Measurements from ENCODE around the gene WIPF1.

DNA sequence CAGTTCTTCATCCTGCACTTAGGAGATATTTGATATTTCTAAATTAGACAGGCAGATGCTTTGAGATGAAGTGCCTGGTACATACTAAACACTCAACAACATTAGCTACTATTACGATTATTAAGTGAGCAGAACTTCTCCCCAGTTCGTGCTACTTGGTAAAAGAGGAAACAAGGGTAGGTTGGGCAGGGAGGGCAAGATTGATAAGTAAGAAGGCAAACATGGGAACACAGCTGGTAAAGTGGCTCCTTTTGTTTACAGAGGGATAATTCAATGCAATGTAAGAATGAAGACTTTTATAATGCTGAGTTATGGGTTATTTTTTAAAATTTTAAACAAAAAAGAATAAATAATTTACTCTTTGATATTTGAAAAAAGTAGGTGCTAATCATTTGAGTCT is 15.9 kb upstream of the WIPF1 start:
- TF ChIP-seq EZH2 (optimal IDR thresholded peaks at IDR 0.05; ENCODE audit: low read depth, low read length): no peak
- TF ChIP-seq, protein P1, sequence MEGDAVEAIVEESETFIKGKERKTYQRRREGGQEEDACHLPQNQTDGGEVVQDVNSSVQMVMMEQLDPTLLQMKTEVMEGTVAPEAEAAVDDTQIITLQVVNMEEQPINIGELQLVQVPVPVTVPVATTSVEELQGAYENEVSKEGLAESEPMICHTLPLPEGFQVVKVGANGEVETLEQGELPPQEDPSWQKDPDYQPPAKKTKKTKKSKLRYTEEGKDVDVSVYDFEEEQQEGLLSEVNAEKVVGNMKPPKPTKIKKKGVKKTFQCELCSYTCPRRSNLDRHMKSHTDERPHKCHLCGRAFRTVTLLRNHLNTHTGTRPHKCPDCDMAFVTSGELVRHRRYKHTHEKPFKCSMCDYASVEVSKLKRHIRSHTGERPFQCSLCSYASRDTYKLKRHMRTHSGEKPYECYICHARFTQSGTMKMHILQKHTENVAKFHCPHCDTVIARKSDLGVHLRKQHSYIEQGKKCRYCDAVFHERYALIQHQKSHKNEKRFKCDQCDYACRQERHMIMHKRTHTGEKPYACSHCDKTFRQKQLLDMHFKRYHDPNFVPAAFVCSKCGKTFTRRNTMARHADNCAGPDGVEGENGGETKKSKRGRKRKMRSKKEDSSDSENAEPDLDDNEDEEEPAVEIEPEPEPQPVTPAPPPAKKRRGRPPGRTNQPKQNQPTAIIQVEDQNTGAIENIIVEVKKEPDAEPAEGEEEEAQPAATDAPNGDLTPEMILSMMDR (IDR thresholded peaks at IDR 0.05; ENCODE audit: low read length): no peak

Data from MM.1S (cell line).